Brain microvascular endothelial cell (primary cell): ENCODE data around the gene PARVB.

Experiments used
- DNase-seq: peaks from one replicate; pipeline ENCODE4 v3.0.0-alpha.2; 2020
- H3K27ac ChIP-seq: fragments of 250-450 bp; sonication (Bioruptor Pico); 2 replicates; pipeline ENCODE4 v1.5.1; 2020; ENCODE audit warnings: mild to moderate bottlenecking, moderate library complexity
- H3K27me3 ChIP-seq: fragments of 250-450 bp; sonication (Bioruptor Pico); replicated peaks from 2 replicates; pipeline ENCODE4 v1.5.1; 2020; ENCODE audit warnings: mild to moderate bottlenecking
- H3K36me3 ChIP-seq: fragments of 250-450 bp; sonication (Bioruptor Pico); replicated peaks from 2 replicates; pipeline ENCODE4 v1.5.1; 2020; ENCODE audit warnings: mild to moderate bottlenecking
- H3K4me3 ChIP-seq: 2 replicates; pipeline ENCODE4 v1.5.1; 2011; ENCODE audit warnings: low read depth, mild to moderate bottlenecking, control low read depth, low read length, moderate library complexity
- in situ Hi-C: cut with HindIII; loops from 2 replicates; pipeline ENCODE4 v1.10.0; 2017; ENCODE audit warnings: low sequenced_read_pairs, low pct_ligation_motif_present
- TF ChIP-seq, protein P1 (sequence below): IDR thresholded peaks from 2 replicates; pipeline ENCODE4 v1.5.1; 2011; ENCODE audit warnings: low read depth, mild to moderate bottlenecking, moderate library complexity, low read length, control low read depth, inconsistent platforms; ENCODE audit errors: missing control alignments

PARVB gene

GRCh38 chr22:43994416-43994815, 29.7 kb upstream of the PARVB start:
- H3K4me3 ChIP-seq: no peak overlapping the region
- DNase-seq: no peak
- in situ Hi-C loops: loop anchor here (25.0 kb wide), 1 partner anchor 93 kb away; no protein-coding TSS in a partner anchor
- TF ChIP-seq, protein P1, sequence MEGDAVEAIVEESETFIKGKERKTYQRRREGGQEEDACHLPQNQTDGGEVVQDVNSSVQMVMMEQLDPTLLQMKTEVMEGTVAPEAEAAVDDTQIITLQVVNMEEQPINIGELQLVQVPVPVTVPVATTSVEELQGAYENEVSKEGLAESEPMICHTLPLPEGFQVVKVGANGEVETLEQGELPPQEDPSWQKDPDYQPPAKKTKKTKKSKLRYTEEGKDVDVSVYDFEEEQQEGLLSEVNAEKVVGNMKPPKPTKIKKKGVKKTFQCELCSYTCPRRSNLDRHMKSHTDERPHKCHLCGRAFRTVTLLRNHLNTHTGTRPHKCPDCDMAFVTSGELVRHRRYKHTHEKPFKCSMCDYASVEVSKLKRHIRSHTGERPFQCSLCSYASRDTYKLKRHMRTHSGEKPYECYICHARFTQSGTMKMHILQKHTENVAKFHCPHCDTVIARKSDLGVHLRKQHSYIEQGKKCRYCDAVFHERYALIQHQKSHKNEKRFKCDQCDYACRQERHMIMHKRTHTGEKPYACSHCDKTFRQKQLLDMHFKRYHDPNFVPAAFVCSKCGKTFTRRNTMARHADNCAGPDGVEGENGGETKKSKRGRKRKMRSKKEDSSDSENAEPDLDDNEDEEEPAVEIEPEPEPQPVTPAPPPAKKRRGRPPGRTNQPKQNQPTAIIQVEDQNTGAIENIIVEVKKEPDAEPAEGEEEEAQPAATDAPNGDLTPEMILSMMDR: no peak
- no peak overlapping the region for H3K27ac ChIP-seq
- no peaks in the 10 kb centered on the region for H3K27me3 ChIP-seq
- peaks cover 53% of the 10 kb centered on the region for H3K36me3 ChIP-seq

- in situ Hi-C loops: loop anchor here (25.0 kb wide), 1 partner anchor 92 kb away; no protein-coding TSS in a partner anchor
- Histone ChIP-seq H3K27ac (no peak overlapping the region), H3K4me3 (no peak overlapping the region), H3K36me3 (peaks cover 46% of the 10 kb centered on the region), H3K27me3 (no peaks in the 10 kb centered on the region)
- no peak for DNase-seq
- TF ChIP-seq, protein P1: no peak
Observed at GRCh38 chr22:43995057-43995685, 28.9 kb upstream of the PARVB start.

DNA sequence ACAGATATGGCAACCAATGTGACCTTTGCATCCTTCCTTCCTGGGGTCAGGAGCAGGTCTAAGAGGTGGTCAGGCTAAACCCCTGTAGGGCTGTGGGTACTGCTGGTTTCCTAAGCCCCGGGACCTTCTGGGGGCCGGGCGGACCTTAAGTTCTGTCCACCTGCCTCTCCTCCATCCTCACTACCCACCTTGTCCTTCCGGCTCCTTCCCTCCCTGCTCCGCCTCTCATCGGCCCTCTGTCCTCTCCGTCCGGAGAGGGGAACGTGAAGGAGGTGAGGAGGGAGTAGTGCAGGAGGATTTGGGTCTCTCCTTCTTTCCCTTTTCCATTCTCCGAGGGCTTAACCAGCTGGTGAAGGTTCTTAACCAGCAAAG, 28.3 kb upstream of the PARVB start:
- TF ChIP-seq, protein P1: no peak
- H3K36me3 ChIP-seq: peaks cover 43% of the 10 kb centered on the region
- no peak overlapping the region for H3K4me3 ChIP-seq
- no peak overlapping the region for H3K27ac ChIP-seq
- in situ Hi-C loops: loop anchor here (25.0 kb wide), 1 partner anchor 92 kb away; no protein-coding TSS in a partner anchor
- H3K27me3 ChIP-seq: no peaks in the 10 kb centered on the region
- no peak for DNase-seq

GRCh38 chr22:43996170-43996980, 27.7 kb upstream of the PARVB start:
- DNase-seq: no peak
- Histone ChIP-seq H3K36me3 (peaks cover 41% of the 10 kb centered on the region), H3K27ac (no peak overlapping the region), H3K4me3 (no peak overlapping the region), H3K27me3 (no peaks in the 10 kb centered on the region)
- TF ChIP-seq, protein P1: no peak
- in situ Hi-C loops: loop anchor here (25.0 kb wide), 1 partner anchor 91 kb away; no protein-coding TSS in a partner anchor

DNA sequence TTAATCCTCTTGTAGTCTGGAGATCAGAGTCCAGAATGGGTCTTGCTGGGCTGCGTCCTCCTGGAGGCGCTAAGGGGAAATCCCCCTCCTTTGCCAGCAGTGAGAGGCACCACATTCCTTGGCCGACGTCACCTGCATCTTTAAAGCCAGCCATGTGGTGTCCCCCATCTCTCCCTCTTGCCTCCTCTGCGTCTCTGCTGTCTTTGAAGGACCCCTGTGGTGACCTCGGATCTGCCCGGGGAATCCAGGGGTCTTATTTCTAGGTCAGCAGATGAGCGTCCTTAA, 27.2 kb upstream of the PARVB start:
- TF ChIP-seq, protein P1: no peak
- no peak overlapping the region for H3K27ac ChIP-seq
- H3K36me3 ChIP-seq: peaks cover 36% of the 10 kb centered on the region
- in situ Hi-C loops: loop anchor here (25.0 kb wide), 1 partner anchor 90 kb away; no protein-coding TSS in a partner anchor
- H3K4me3 ChIP-seq: no peak overlapping the region
- H3K27me3 ChIP-seq: no peaks in the 10 kb centered on the region
- no peak for DNase-seq
